ENCODE data around the gene PPP1R12B.

DNA sequence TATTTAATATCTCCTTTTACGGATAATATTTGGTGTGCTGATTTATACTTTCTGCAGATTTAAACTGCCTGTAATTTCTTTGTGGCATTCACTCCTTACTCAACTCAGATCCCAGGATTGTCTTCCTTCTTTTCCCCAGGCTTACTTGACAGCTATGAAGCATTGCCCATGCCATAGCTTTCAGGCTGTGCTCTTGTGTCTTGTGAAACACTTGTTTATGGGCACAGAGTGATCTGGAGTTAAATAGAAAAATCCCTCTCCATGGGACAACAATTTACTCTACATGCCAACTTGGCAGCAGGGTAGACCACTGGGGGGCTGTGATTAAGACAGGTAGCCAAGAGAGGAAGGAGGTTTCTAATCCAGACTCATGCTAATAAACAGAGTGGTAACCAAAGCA, 57.4 kb downstream of the PPP1R12B start:
- TF ChIP-seq POLR2A (IDR thresholded peaks at IDR 0.05) (no peak), POLR2AphosphoS5 (IDR thresholded peaks at IDR 0.05; ENCODE audit: insufficient read depth in 1 of 2, low read depth in 1 of 2) (no peak)
- TF ChIP-seq, protein P1, sequence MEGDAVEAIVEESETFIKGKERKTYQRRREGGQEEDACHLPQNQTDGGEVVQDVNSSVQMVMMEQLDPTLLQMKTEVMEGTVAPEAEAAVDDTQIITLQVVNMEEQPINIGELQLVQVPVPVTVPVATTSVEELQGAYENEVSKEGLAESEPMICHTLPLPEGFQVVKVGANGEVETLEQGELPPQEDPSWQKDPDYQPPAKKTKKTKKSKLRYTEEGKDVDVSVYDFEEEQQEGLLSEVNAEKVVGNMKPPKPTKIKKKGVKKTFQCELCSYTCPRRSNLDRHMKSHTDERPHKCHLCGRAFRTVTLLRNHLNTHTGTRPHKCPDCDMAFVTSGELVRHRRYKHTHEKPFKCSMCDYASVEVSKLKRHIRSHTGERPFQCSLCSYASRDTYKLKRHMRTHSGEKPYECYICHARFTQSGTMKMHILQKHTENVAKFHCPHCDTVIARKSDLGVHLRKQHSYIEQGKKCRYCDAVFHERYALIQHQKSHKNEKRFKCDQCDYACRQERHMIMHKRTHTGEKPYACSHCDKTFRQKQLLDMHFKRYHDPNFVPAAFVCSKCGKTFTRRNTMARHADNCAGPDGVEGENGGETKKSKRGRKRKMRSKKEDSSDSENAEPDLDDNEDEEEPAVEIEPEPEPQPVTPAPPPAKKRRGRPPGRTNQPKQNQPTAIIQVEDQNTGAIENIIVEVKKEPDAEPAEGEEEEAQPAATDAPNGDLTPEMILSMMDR (IDR thresholded peaks at IDR 0.05) = no peak
